ENCODE measurements around the gene TCF12.
A peak's percentile ranks its signal among the peaks of the same experiment; 100 is the strongest.
"Not testable (repeated sequence)": the region's sequence is repeated elsewhere in the genome, so short reads cannot be mapped to it uniquely, and the experiment has no call there.

Gene TCF12

DNA sequence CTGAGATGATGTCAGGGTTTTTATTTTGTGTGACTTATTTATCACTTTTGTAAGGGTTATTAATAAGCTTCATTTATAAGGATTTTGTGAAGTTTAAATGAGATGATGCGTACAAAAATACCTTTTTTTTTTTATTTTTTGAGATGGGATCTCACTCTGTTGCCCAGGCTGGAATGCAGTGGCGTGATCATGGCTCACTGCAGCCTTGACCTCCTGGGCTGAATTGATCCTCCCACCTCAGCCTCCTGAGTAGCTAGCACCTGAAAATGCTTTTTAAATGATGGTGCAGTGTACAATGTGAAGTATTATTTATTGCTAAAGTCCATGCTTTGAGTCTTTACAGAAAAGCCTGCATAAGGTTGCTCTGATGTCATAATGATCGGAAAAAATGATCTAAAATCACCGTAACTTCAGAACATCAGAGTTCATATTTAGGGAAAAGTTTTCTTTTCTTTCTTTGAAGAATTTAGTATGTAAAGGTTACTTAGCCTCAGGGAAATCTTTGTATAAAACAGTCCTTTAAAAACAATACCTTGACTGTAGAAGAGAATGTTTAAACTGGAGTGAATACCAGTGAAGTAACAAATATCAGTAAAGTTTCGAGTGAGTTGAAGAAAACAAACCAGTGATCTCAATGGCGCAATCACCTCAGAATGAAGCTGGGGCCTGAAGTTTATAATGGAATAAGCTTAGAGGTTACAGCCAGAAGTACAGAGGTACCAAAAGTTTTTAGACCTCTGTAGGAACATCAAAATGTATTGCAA, 29.7 kb downstream of the TCF12 start:
- no peak for DNase-seq

- no peak for DNase-seq
These were observed 30.3 kb downstream of the TCF12 start for GRCh38 chr15:56948764-56949101.

GRCh38 chr15:56950979-56951378, 32.5 kb downstream of the TCF12 start:
- DNase-seq = no peak

GRCh38 chr15:56953790-56954189, 35.3 kb downstream of the TCF12 start:
- DNase-seq = no peak

- not testable (repeated sequence) for DNase-seq
These were observed 36.6 kb downstream of the TCF12 start for GRCh38 chr15:56955011-56955410.

DNA sequence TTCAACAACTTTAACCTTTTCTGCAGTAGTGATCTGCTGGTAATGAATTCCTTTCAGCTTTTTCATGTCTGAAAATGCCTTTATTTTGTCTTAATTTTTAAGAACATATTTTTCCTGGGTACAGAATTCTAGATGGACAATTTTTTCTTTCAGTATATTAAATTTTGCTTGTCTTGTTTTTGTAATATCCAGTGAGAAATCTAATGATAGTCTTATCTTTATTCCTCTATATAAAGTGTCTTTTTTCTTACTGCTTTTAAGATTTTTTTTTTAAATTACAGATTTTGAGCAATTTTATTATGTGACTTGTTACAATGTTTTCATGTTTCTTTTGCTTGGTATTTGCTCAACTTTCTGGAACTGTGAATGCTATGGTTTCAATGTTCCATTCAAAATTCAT, 38.1 kb downstream of the TCF12 start:
- DNase-seq = no peak

DNA sequence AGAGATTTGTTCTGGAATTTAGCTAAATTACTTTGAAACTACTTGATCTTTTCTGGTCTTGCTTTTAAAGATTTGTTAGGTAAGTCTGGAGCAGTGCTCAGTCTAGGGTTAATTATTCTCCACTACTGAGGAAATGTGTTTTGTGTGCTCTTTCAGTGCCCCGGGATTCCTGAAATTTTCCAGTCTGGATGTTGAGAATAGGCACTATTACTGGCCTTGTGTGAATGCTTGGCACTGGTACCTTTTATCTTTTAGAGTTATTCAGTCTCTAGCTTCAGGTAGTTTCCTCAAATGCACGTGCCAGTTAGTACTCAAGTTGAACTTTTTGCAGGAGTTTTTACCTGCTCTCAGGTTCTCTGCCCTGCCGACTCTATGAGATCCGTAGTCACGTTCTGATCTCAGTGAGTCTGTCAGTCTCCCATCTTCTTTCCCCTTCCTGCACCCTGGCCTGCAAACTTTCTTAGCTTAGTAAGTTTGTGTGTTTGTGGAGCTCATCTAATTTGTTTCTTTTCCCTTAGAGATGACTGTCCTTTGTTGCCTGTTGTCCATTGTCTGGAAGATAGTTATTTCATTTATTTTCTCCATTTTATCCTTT, 39.5 kb downstream of the TCF12 start:
- no peak for DNase-seq

GRCh38 chr15:56959318-56959648, 40.8 kb downstream of the TCF12 start:
- DNase-seq = no peak

DNA sequence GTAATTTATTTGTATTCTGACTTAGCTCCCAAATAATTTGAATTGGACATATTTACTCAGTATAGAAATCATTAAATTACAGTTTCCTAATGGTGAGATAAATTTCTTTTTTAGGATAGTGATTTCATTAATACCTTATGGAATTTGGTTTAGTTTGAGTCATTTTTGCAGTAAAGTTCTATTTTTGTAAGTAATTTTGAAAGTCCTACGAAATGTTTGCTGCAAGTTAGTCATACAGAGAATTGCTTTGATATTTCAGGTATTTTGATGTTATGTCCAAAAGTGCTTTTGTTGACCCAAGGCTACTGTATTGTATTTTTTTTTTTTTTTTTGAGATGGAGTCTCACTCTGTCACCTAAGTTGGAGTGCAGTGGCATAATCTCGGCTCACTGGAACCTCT, 41.7 kb downstream of the TCF12 start:
- no peak for DNase-seq

DNA sequence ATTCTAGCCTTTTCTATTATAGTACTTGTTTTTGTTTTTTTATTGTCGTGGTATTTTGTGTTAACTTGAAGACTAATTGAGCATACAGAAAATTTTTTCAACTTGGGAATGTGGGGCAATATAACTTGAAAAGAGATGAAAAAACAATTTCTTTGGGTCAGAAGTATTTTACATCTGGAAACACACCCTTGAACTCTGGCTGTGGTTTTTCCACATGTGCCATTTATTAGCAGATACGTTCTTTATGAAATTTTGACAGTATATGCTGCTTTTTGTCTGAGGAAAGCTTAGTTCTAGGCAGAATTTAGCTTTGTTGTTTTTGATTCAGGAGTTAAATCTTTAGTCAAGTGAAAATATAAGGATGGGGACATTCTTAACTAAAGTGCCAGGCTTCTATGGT, 44.7 kb downstream of the TCF12 start:
- no peak for DNase-seq

DNA sequence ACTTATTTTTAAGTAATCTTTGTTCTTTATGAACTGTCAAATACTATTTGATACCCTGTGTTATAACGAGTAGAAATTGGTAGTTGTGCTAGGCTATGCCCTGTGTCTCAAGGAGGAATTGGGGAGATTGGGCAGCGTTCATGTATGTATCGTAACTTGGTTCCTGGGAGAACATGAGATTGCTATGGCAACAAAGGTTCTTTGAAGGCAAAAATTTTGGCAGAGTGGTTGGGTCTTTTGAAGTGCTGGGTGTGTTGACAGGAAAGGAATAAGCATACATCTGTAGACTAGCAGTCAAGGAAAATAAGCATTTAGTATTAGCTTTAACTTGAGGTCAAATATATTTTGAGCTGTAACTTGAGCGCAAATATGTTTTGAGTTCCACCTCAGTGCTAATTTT, 45.3 kb downstream of the TCF12 start:
- DNase-seq = no peak

- no peak for DNase-seq
These were observed 45.7 kb downstream of the TCF12 start for GRCh38 chr15:56964182-56964581.

DNA sequence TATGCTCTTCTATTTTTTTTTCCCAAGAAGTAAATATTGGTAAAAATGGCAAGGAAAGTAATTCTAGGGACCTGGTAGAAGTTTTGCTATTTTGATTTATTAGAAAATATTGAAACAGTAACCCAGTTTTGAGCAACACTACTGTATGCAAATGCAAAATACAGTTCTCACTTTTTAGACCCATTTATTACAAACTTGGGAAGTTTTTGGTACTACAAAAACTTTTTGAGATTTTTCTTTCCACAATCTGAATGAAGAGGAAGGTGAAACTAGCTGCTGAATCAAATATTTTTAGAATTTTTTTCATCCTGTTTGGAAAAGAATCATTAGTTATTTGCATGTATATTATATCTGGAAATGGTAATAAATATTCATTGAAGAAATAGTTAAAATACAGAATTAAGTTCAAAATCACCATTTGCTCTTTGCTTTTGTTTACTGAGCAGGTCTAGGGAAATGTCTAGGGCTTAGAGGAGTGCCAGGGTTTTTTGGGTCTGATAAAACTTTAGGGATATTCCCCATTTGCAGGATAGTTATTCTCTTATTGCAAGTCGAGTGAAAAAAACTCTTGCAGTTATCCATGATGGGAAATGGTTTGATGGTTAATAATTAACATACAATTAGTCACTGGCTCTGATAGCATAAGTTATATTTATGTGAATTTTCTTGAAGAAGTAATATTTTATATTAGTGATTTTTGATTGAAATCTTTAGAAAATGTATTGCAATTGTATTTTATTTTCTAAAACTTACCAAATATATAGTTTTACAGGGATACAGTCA, 47.0 kb downstream of the TCF12 start:
- DNase-seq = peak; percentile 55 to 69

- DNase-seq = no peak
These were observed 48.9 kb downstream of the TCF12 start for GRCh38 chr15:56967336-56967735.

DNA sequence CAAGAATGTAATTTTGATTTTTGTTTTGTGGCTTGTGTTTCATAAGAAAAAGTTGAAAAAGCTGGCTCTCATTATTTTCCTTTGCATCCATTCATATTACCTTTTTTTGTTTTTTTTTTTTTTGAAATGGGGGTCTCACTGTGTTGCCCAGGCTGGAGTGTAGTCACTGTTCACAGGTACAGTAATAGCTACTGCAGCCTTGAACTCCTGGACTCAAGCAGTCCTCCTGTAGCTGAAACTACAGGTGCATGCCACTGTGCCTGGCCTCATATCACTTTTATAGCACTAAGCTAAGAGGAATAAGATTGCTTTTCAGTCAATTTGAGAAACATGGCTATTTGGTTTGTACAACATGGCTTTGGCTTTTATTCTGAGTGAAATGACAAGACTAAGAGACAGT, 49.8 kb downstream of the TCF12 start:
- no peak for DNase-seq

- no peak for DNase-seq
These were observed 50.4 kb downstream of the TCF12 start for GRCh38 chr15:56968821-56969220.

DNA sequence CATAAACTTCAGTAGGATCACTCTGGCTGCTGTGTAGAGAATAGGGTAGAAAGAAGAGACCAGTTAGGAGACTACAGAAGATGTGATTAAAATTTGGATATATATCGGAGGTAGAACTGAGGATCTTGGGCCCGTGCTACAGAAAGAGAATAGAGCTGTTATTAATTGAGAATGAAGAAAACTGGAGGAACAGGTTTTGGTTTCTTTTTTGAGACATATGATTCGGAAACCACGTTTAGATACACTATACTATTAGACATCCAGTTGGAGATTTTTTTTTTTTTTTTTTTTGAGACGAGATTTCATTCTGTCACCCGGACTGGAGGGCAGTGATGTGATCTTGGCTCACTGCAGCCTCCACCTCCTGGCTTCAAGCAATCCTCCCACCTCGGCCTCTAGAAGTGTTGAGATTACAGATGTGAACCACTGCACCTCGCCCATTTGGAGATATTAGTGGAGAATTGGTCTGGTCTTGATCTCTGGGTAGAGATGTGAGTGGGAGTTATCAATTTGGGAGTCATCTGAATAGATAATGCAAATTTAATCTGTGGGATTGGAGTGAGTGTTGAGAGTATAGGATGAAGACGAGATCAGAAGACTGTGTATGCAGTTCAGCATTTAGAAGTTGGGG, 50.9 kb downstream of the TCF12 start:
- DNase-seq = no peak

DNA sequence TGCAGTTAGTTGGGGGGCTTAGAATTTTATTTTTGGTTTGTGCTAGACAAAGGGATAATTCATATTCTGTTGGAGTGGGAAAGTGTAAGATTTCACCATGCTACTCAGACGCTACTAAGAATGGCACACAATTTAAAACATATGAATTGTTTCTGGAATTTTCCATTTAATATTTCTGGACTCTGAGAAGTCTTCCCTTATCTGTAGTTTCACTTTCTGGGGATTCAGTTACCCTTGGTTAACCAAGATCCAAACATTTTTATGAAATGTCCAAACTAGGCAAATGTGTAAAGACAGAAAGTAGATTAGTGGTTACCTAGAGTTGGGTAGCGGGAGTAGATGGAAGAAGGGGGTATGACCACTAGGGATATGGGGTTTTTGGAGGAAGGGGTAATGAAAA, 53.1 kb downstream of the TCF12 start:
- no peak for DNase-seq

- DNase-seq = no peak
These were observed 53.6 kb downstream of the TCF12 start for GRCh38 chr15:56972016-56972415.

GRCh38 chr15:56972426-56972825, 54.0 kb downstream of the TCF12 start:
- no peak for DNase-seq

GRCh38 chr15:56973463-56973862, 55.0 kb downstream of the TCF12 start:
- no peak for DNase-seq

DNA sequence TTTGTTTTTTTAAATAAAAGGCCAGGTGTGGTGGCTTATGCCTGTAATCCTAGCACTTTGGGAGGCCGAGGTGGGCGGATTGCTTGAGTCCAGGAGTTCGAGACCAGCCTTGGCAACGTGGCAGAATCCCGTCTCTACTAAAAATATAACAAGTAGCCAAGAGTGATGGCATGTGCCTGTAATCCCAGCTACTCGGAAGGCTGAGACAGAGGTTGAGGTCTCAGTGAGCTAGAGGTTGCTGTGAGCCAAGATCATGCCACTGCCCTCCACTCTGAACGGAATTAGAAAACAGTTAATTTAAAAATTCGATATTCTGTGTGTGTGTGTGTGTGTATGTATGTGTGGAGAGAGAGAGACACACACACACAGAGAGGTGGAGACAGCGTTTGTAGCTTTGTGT, 58.8 kb downstream of the TCF12 start:
- no peak for DNase-seq

DNA sequence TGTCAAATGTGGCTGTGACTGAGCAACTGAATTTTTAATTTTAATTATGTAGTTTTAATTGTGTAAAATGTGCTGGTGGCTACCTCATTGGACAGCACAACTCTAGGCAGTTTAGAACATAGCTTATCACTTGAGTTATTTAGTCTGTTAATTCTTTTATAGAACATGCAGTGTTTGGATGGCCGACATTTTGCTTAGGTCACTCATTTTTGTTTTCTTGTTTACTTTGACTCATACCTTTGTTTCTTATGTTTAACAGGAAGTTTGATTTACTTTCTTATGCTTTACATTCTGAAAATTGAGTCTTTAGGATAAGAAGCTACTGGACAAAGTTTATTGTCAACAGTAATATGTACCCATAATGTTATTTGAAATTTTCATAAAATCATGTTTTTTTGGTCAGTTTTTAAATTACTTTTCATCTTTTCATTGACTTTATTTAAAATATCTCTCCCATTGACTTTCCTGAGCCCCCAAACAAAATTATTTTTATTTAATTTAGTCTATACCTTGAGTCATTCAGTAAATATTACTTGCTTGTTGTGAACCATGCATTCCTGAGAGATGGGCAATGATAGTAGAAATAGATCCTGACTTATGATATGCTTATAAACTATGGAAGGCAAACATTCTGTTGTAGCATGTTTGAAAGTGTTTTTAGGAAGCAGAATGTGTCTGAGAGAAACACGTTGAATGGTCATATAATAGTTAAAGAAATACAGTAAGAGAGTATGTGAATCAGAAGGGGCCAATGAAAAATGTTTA, 60.6 kb downstream of the TCF12 start:
- DNase-seq = no peak
